ENCODE data around the gene NEK5.
"Not testable (repeated sequence)": the region's sequence is repeated elsewhere in the genome, so short reads cannot be mapped to it uniquely, and the experiment has no call there.

The NEK5 gene

DNA sequence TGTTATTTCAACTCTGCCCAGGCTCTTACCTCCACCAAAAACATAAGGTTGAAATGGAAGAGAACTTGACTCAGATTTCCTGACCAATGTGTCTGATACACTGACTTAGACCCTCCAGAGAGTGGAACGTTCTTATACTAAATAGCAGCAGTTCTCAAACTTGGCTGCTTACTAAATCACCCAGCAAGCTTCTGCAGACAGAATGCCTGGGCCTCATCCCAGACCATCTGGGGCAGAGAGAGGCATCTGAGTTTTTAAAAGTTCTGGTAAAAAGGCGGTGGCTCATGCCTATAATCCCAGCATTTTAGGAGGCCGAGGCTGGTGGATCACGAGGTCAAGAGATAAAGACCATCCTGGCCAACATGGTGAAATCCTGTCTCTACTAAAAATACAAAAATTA, 46.3 kb downstream of the NEK5 start:
- no peak overlapping the region for H3K4me3 ChIP-seq (ENCODE audit: low read depth, low read length)
- TF ChIP-seq, protein P1, sequence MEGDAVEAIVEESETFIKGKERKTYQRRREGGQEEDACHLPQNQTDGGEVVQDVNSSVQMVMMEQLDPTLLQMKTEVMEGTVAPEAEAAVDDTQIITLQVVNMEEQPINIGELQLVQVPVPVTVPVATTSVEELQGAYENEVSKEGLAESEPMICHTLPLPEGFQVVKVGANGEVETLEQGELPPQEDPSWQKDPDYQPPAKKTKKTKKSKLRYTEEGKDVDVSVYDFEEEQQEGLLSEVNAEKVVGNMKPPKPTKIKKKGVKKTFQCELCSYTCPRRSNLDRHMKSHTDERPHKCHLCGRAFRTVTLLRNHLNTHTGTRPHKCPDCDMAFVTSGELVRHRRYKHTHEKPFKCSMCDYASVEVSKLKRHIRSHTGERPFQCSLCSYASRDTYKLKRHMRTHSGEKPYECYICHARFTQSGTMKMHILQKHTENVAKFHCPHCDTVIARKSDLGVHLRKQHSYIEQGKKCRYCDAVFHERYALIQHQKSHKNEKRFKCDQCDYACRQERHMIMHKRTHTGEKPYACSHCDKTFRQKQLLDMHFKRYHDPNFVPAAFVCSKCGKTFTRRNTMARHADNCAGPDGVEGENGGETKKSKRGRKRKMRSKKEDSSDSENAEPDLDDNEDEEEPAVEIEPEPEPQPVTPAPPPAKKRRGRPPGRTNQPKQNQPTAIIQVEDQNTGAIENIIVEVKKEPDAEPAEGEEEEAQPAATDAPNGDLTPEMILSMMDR (IDR thresholded peaks at IDR 0.05; ENCODE audit: low read depth, low read length): no peak
- DNase-seq (ENCODE audit: low read depth, low spot score): no peak
- in situ Hi-C loops (cut with HindIII; ENCODE audit: low sequenced_read_pairs): no loop called here

DNA sequence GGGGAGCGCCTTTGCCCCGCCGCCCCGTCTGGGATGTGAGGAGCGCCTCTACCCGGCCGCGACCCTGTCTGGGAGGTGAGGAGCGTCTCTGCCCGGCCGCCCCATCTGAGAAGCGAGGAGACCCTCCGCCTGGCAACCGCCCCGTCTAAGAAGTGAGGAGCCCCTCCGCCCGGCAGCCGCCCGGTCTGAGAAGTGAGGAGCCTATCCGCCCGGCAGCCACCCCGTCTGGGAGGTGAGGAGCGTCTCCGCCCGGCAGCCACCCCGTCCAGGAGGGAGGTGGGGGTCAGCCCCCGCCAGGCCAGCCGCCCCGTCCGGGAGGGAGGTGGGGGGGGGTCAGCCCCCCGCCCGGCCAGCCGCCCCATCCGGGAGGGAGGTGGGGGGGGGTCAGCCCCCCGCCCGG, 49.0 kb downstream of the NEK5 start:
- DNase-seq (ENCODE audit: low read depth, low spot score); H3K4me3 ChIP-seq (ENCODE audit: low read depth, low read length); in situ Hi-C loops (cut with HindIII; ENCODE audit: low sequenced_read_pairs): not testable (repeated sequence)

DNA sequence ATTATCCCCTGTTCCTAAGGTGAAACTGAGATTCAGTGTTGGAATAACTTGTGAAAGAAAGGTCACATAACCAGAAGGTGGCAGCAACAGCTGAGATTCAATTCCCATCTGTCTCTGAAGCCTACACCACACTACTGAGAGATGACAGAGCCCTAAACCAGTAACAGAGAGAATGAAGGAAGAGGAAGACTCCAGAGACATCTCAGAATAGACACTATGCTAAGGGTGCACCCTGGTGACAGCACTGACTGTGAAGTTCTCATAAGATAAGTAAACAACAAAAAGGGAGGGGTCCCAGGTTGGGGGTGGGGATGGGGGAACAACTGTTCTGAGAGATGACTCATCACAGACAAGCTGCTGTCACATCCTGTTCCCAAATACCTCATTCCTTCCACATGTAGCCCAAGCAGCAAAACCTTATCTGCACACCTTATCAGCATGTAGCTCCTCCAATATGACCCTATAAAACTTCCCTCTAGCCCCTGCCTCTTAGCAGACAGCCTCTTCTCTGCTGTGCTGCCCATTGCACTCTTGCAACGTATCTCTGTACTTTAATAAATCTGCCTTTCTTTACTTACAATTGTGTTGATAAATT, 57.8 kb downstream of the NEK5 start:
- TF ChIP-seq, protein P1 (IDR thresholded peaks at IDR 0.05; ENCODE audit: low read depth, low read length): no peak
- DNase-seq (ENCODE audit: low read depth, low spot score): peak; percentile 24
- no peak overlapping the region for H3K4me3 ChIP-seq (ENCODE audit: low read depth, low read length)
- in situ Hi-C loops (cut with HindIII; ENCODE audit: low sequenced_read_pairs): no loop called here

DNA sequence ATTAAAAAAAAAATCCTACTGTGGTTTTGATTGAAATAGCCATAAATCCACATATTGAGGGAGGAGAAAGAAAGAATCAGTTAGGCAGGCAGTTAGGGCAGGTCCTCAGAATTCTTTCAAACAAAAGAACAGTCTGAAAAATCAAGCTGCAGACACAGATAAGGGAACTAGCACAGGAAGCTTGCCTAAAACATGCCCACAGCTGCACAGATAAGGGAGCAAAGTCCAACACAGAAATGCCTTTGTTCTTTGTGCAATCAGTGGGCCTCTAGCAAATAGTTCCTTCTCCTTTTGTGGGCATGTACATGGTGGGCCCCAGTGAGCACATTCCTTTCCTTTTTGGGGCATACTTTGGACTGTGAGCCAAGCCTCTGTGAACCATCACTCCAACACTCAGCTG, 61.6 kb downstream of the NEK5 start:
- in situ Hi-C loops (cut with HindIII; ENCODE audit: low sequenced_read_pairs): no loop called here
- H3K4me3 ChIP-seq (ENCODE audit: low read depth, low read length): no peak overlapping the region
- peak; percentile 8 for DNase-seq (ENCODE audit: low read depth, low spot score)
- TF ChIP-seq, protein P1 (IDR thresholded peaks at IDR 0.05; ENCODE audit: low read depth, low read length): no peak

DNA sequence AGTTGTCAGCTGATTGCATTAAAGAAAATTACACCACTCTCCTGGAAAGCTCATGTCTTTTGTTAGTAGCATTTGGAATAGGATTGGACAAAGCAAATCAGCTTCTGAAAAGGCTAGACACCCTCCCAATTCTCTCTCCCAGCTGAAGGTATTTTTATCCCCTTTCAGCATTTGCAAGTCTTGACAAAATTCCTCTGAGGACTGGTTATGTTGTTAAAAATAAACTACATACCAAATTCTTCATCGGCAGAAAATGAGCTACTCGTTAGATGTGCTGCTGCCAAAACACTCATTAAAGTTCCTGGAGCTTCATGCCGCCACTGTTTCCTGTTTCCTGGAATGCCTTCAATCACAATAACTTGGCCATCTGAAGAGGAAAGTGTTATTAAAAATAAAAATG, 67.3 kb downstream of the NEK5 start:
- TF ChIP-seq, protein P1 (IDR thresholded peaks at IDR 0.05; ENCODE audit: low read depth, low read length): no peak
- no peak overlapping the region for H3K4me3 ChIP-seq (ENCODE audit: low read depth, low read length)
- in situ Hi-C loops (cut with HindIII; ENCODE audit: low sequenced_read_pairs): no loop called here
- no peak for DNase-seq (ENCODE audit: low read depth, low spot score)

DNA sequence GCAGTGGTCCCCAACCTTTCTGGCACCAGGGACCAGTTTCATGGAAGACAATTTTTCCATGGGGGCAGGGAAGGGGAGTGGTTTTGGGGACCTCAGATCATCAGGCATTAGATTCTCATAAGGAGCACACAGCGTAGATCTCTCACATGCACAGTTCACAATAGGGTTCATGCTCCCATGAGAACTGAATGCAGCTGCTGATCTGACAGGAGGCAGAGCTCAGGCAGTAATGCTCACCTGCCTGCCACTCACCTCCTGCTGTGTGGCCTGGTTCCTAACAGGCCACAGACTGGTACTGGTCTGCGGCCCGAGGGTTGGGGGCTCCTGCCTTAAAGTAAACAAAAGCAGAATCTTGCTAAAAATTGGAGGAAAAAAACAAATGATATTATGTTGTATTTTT, 67.8 kb downstream of the NEK5 start:
- DNase-seq (ENCODE audit: low read depth, low spot score); H3K4me3 ChIP-seq (ENCODE audit: low read depth, low read length); in situ Hi-C loops (cut with HindIII; ENCODE audit: low sequenced_read_pairs): not testable (repeated sequence)

DNA sequence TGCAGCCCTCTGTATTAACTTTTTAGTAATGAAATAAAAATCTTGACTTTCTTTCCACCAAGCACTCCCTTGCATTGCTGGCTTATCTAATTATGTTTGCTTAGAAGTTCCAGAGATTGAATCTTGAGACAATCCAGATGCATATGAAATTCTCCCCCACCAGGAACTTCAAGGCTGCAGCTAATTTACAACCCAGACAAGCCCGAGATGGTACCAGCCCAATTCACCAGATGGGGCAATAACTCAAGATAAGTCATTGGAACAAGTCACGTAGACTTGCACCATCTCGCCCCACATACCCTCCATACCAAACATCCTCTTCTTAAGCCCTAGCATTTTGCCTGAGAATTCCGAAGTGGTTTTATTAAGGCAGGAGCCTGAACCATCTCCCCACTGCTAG, 75.4 kb downstream of the NEK5 start:
- TF ChIP-seq, protein P1 (IDR thresholded peaks at IDR 0.05; ENCODE audit: low read depth, low read length): no peak
- H3K4me3 ChIP-seq (ENCODE audit: low read depth, low read length): no peak overlapping the region
- in situ Hi-C loops (cut with HindIII; ENCODE audit: low sequenced_read_pairs): no loop called here
- DNase-seq (ENCODE audit: low read depth, low spot score): no peak

DNA sequence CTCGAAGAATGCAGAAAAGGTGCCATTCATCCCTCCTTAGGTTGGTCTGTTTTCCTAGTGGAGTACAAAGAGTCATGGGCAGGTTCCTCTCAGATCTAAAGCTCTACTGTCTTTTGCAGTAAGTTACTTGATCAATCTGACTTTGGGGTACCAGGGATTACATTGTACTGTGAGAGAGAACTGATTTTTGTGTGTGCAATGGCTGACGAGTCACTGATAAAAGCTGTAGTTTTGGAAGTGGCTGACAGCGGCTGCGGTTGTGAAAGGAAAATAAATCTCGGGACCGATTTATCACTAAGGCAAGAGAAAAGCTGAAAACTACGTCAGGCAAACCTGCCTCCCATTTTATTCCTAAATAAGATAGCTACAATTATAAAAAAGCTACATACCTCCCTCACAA, 77.5 kb downstream of the NEK5 start:
- TF ChIP-seq, protein P1 (IDR thresholded peaks at IDR 0.05; ENCODE audit: low read depth, low read length): no peak
- no peak overlapping the region for H3K4me3 ChIP-seq (ENCODE audit: low read depth, low read length)
- in situ Hi-C loops (cut with HindIII; ENCODE audit: low sequenced_read_pairs): no loop called here
- no peak for DNase-seq (ENCODE audit: low read depth, low spot score)

Data from astrocyte of the spinal cord (primary cell).